Transverse colon (tissue), 4 donors: Measurements from ENCODE around the gene TMEM53. TPM values are rescaled to one million over a fixed set of nuclear protein-coding genes. Genes with fewer than 3 reads are reported as not detected.

Source experiments
- DNase-seq: peaks from one replicate; pipeline ENCODE4 v3.0.0-alpha.2; 2019
- H3K27ac ChIP-seq, 4 donors: fragments of 200-600 bp; sonication (generic); 2 replicates each; pipeline ENCODE4 v1.5.1; 2016 to 2018; ENCODE audit warnings: inconsistent platforms in 4 of 4
- H3K27me3 ChIP-seq: fragments of 200-600 bp; sonication (generic); 2 replicates; pipeline ENCODE4 v1.5.1; 2017; ENCODE audit warnings: inconsistent platforms
- H3K36me3 ChIP-seq, 4 donors: fragments of 200-600 bp; sonication (generic); 2 replicates each; pipeline ENCODE4 v1.5.1; 2017 to 2019; ENCODE audit warnings: inconsistent platforms in 4 of 4
- H3K4me1 ChIP-seq, 4 donors: fragments of 200-600 bp; sonication (generic); 2 replicates each; pipeline ENCODE4 v1.5.1; 2017 to 2020; ENCODE audit warnings: inconsistent platforms in 4 of 4
- H3K4me3 ChIP-seq, 4 donors: fragments of 200-600 bp; sonication (generic); 1 replicate in 1 of 4; 2 replicates in 3 of 4; pipeline versions ENCODE4 v1.5.1 to v1.6.1; 2017 to 2019; ENCODE audit warnings: inconsistent platforms in 4 of 4
- H3K9me3 ChIP-seq, 2 donors: fragments of 200-600 bp; sonication (generic); 2 replicates each; pipeline ENCODE4 v1.5.1; 2017 to 2019; ENCODE audit warnings: inconsistent platforms in 2 of 2
- EP300 ChIP-seq: sonication (generic); formaldehyde crosslinking; IDR thresholded peaks from one replicate; pipeline ENCODE4 v1.6.1; 2017; ENCODE audit warnings: antibody characterized with exemption, low read depth
- POLR2A ChIP-seq: fragments of 450-650 bp; IDR thresholded peaks from one replicate; pipeline ENCODE4 v1.6.1; 2016; ENCODE audit warnings: antibody characterized with exemption, mild to moderate bottlenecking, moderate library complexity
- POLR2AphosphoS5 ChIP-seq, 3 donors: sonication (generic); formaldehyde crosslinking; IDR thresholded peaks; one replicate each; pipeline ENCODE4 v1.6.1; 2016; ENCODE audit warnings: antibody characterized with exemption in 3 of 3
- WGBS, 2 donors: methylation state at CpG; one replicate each; pipeline ENCODE4 v1.1.5; 2018; ENCODE audit warnings: low coverage in 1 of 2; 5-methylcytosine and 5-hydroxymethylcytosine counted together
- in situ Hi-C, 4 donors: fragments of 200-750 bp; cut with MboI; loops; one replicate each; pipeline versions ENCODE4 v1.15.0 to v1.15.1; 2017; ENCODE audit warnings: low sequenced_read_pairs in 3 of 4, low pct_ligation_motif_present in 1 of 4, low pct_unique_long_range_greater_than_20kb in 1 of 4
- intact Hi-C: fragments of 100-400 bp; cut with DNase I; formaldehyde crosslinking; loops from one replicate; pipeline ENCODE4 v1.15.1; 2023; ENCODE audit warnings: low total_unique reads
- total RNA-seq, 4 donors: library from RNA; depleted of rRNA; stranded (reverse); fragments of >200 nt; gene quantifications; one replicate each; pipeline ENCODE4 v1.1.0, GENCODE V29; 2016
- TF ChIP-seq, protein P1 (sequence below), 5 experiments: fragments of 200-600 bp in 3 of 5; fragments of 450-650 bp in 2 of 5; sonication (generic) in 3 of 5; IDR thresholded peaks; 1 replicate in 2 of 5; 2 replicates in 3 of 5; pipeline ENCODE4 v1.5.1; 2016 to 2017; ENCODE audit warnings: antibody characterized with exemption in 5 of 5, inconsistent platforms in 3 of 5, mild to moderate bottlenecking in 2 of 5, moderate library complexity in 1 of 5

Gene TMEM53
- total RNA-seq, 4 donors from 2014 or later: 14.2 to 40.8 (median 22.9) TPM

DNA sequence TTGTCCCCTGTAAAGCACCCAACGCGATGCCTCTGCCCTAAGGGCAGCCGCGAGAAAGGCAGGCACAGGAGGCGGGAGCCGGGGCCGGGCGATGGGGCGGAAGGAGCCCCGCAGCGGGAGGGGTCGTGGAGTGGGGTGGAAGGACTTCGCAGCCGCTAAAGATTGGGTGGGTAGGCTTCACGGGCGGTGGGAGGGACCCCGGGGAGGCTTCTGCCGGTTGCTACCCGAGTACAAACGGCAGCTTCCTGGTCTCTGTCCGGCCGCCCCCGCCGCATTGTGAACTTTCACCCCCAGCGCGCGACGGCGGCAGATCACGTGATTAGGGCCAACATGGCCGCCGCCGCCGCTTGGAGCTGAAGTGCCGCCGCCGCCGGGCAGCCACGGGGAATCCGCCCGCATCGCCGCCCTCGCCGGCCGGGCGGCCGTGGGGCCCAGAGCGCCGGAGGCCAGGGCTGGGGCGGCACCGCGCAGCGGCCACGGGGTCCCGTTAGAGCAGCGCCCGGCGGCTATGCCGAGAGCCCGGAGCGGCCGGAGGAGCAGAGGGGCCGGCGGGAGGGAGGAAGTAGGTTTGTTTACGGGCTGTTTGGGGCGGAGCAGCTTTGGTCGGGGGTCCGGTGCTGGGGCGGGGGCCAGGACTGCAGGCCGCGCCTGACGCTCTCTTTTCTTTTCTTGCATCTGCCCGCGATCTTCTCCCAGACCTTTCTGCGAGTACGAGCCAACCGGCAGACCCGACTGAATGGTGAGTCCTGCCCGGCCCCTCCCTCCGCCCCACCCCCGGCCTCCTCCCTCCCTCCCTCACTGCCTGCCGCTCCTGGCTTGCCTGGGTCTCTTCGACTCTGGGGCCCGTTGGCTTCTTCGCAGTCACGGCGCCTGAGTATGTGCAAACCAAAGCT is 42.4 kb downstream of the TMEM53 start:
- Histone ChIP-seq H3K27me3 (no peaks in the 10 kb centered on the region), H3K9me3 (no peaks in the 10 kb centered on the region), H3K27ac (peak overlapping the region; percentile 93 to 98 (median 96)), H3K4me1 (peaks cover 16 to 39% (median 19%) of the 10 kb centered on the region in 4 donors), H3K36me3 (peaks cover 0 to 9% (median 4%) of the 10 kb centered on the region in 4 donors), H3K4me3 (peak overlapping the region; percentile 77 to 86 (median 84))
- in situ Hi-C loops: no loop called here
- WGBS, 2 donors: 1% methylated on average over 69 of the region's 88 CpGs; no CpG with 5 or more reads in 1 of the 2 donors
- TF ChIP-seq POLR2A (peak; percentile 84), POLR2AphosphoS5 (IDR thresholded peaks at IDR 0.05) (peak; percentile 56 to 91 (median 90))
- TF ChIP-seq, protein P1, sequence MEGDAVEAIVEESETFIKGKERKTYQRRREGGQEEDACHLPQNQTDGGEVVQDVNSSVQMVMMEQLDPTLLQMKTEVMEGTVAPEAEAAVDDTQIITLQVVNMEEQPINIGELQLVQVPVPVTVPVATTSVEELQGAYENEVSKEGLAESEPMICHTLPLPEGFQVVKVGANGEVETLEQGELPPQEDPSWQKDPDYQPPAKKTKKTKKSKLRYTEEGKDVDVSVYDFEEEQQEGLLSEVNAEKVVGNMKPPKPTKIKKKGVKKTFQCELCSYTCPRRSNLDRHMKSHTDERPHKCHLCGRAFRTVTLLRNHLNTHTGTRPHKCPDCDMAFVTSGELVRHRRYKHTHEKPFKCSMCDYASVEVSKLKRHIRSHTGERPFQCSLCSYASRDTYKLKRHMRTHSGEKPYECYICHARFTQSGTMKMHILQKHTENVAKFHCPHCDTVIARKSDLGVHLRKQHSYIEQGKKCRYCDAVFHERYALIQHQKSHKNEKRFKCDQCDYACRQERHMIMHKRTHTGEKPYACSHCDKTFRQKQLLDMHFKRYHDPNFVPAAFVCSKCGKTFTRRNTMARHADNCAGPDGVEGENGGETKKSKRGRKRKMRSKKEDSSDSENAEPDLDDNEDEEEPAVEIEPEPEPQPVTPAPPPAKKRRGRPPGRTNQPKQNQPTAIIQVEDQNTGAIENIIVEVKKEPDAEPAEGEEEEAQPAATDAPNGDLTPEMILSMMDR (IDR thresholded peaks at IDR 0.05): no peak
- peak; percentile 93 for DNase-seq
- intact Hi-C loops: no loop called here

DNA sequence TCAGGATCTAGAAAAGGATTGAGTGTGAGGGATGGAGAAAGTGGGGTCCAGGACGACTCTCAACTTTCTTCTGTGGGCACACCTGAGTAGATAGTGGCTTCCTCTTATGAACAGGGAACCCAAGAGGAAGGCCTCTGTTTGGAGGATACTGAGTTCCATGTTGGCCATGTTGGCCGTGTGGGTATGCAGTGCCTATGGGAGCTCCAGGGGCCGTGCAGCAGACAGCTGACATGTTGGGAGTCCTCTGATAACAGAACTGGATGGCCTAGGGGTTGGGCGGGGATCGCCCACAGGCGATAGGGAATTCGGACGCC is 43.0 kb downstream of the TMEM53 start:
- peaks cover 13 to 33% (median 16%) of the 10 kb centered on the region in 4 donors for H3K4me1 ChIP-seq
- no peak for TF ChIP-seq POLR2A
- TF ChIP-seq, protein P1 (IDR thresholded peaks at IDR 0.05): peak in 1 of 5 experiments; percentile 19
- peak overlapping the region; percentile 3 to 86 (median 81) for H3K4me3 ChIP-seq
- 21 to 100% methylated on average over 1 to 8 of the region's 8 CpGs for WGBS, 2 donors
- intact Hi-C loops: no loop called here
- H3K27ac ChIP-seq: peak overlapping the region; percentile 93 to 98 (median 96)
- H3K9me3 ChIP-seq: no peaks in the 10 kb centered on the region
- in situ Hi-C loops: no loop called here
- no peaks in the 10 kb centered on the region for H3K27me3 ChIP-seq
- DNase-seq: no peak
- H3K36me3 ChIP-seq: peaks cover 0 to 5% (median 1%) of the 10 kb centered on the region in 4 donors

DNA sequence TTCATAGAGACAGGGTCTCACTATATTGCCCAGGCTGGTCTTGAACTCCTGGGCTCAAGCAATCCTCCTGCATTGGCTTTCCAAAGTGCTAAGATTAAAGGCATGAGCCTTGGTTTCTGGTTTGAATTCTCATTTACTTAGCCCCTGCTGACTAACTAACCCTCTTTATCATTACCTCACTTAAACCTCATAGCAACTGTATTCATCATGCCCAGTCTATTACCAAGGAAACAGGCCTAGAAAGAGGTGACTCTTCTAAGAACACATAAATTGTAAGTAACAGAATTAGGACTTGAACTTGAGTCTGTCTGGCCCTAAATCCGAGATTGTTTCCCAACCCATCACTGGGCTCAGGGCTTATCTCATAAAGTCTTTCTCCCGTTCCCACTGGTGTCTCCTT is 44.2 kb downstream of the TMEM53 start:
- no peaks in the 10 kb centered on the region for H3K9me3 ChIP-seq
- no peaks in the 10 kb centered on the region for H3K36me3 ChIP-seq
- intact Hi-C loops: no loop called here
- H3K4me1 ChIP-seq: peaks cover 6 to 30% (median 16%) of the 10 kb centered on the region in 4 donors
- in situ Hi-C loops: no loop called here
- DNase-seq: no peak
- TF ChIP-seq EP300 (no peak), POLR2AphosphoS5 (IDR thresholded peaks at IDR 0.05) (no peak), POLR2A (no peak)
- TF ChIP-seq, protein P1 (IDR thresholded peaks at IDR 0.05): no peak
- no peak overlapping the region for H3K4me3 ChIP-seq
- 94 to 100% methylated on average over 1 to 2 of the region's 2 CpGs for WGBS, 2 donors
- H3K27me3 ChIP-seq: no peaks in the 10 kb centered on the region
- H3K27ac ChIP-seq: no peak overlapping the region

DNA sequence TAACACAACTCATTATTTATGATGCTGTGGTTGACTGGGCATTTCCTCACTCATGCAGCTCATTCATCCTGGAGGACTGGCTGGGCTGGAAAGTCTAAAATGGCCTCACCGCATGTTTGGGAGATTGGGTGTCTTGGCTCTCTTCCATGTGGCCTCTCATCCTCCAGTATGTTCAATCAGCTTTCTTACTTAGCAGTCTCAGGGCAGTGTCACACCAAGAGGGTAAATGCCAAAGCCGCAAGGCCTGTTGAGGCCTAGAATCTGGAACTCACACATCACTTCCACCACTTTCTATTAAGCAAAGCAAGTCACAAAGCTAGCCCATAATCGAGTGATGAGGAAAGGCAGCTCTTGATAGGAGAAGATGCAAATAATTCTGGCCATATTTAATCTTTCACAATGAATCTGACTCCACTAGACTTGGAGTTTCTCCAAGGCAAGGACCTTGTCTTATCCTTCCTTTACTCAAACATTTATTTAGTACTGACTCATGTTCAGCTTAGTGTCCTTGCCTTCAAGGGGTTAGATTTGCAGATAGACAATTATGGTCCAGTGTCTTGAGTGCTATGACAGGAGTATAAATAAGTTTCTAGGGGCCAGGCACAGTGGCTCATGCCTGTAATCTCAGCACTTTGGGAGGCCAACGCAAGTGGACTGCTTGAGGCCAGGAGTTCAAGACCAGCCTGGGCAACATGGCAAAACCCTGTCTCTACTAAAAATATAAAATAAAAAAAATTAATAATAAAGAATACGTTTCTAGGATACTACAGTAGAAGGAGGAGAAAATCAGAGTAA is 45.1 kb downstream of the TMEM53 start:
- in situ Hi-C loops: no loop called here

More for the DNA sequence above, 45.1 kb downstream of the TMEM53 start:
- intact Hi-C loops: no loop called here
- no peaks in the 10 kb centered on the region for H3K27me3 ChIP-seq
- H3K27ac ChIP-seq: no peak overlapping the region
- H3K4me1 ChIP-seq: peaks cover 6 to 24% (median 16%) of the 10 kb centered on the region in 4 donors
- 87 to 96% methylated on average over 3 to 5 of the region's 5 CpGs for WGBS, 2 donors
- no peaks in the 10 kb centered on the region for H3K36me3 ChIP-seq
- DNase-seq: no peak
- TF ChIP-seq POLR2A (no peak), EP300 (no peak), POLR2AphosphoS5 (IDR thresholded peaks at IDR 0.05) (no peak)
- TF ChIP-seq, protein P1 (IDR thresholded peaks at IDR 0.05): no peak
- no peaks in the 10 kb centered on the region for H3K9me3 ChIP-seq
- no peak overlapping the region for H3K4me3 ChIP-seq
